Osteocyte (in vitro differentiated cells): ENCODE results near the gene JPH4. TPM values are rescaled to one million over a fixed set of nuclear protein-coding genes. Genes with fewer than 3 reads are reported as not detected.
A peak's percentile ranks its signal among the peaks of the same experiment; 100 is the strongest.

Source experiments
- DNase-seq: peaks from one replicate; pipeline ENCODE4 v3.0.0; 2021; ENCODE audit warnings: mixed read lengths; ENCODE audit not compliant: unreplicated experiment; ENCODE audit errors: extremely low spot score
- H3K27ac Mint-ChIP-seq: one replicate; pipeline ENCODE4 v1.8.0; 2021; ENCODE audit warnings: mild to moderate bottlenecking, mixed read lengths; ENCODE audit not compliant: unreplicated experiment
- H3K27me3 Mint-ChIP-seq: one replicate; pipeline ENCODE4 v1.8.0; 2021; ENCODE audit warnings: mixed read lengths; ENCODE audit not compliant: unreplicated experiment
- H3K36me3 Mint-ChIP-seq: one replicate; pipeline ENCODE4 v1.8.0; 2021; ENCODE audit warnings: mixed read lengths; ENCODE audit not compliant: unreplicated experiment
- H3K4me1 Mint-ChIP-seq: one replicate; pipeline ENCODE4 v1.8.0; 2021; ENCODE audit warnings: mixed read lengths; ENCODE audit not compliant: unreplicated experiment
- H3K4me3 Mint-ChIP-seq: one replicate; pipeline ENCODE4 v1.8.0; 2021; ENCODE audit warnings: mild to moderate bottlenecking, moderate library complexity, mixed read lengths; ENCODE audit not compliant: unreplicated experiment
- H3K9me3 Mint-ChIP-seq: one replicate; pipeline ENCODE4 v1.8.0; 2021; ENCODE audit warnings: mixed read lengths; ENCODE audit not compliant: unreplicated experiment
- CTCF ChIP-seq: fragments of 200-600 bp; sonication (generic); IDR thresholded peaks from 2 replicates; pipeline ENCODE4 v1.5.0; 2021; ENCODE audit warnings: antibody characterized with exemption, mild to moderate bottlenecking, moderate library complexity
- total RNA-seq: library from RNA; stranded (reverse); gene quantifications from 2 replicates; pipeline ENCODE4 v1.2.1, GENCODE V29; 2021

JPH4 gene
- total RNA-seq, 1 donor from 2014 or later = not detected

GRCh38 chr14:23603103-23603502 lies 24.5 kb upstream of the JPH4 start:
- no peak for TF ChIP-seq CTCF
- no peak overlapping the region for H3K27ac Mint-ChIP-seq
- H3K4me1 Mint-ChIP-seq = no peaks in the 10 kb centered on the region
- H3K36me3 Mint-ChIP-seq = no peaks in the 10 kb centered on the region
- peaks cover 4% of the 10 kb centered on the region for H3K27me3 Mint-ChIP-seq
- H3K4me3 Mint-ChIP-seq = no peak overlapping the region
- DNase-seq = no peak
- no peaks in the 10 kb centered on the region for H3K9me3 Mint-ChIP-seq

- Mint-ChIP-seq H3K27ac (no peak overlapping the region), H3K9me3 (no peaks in the 10 kb centered on the region), H3K4me1 (no peaks in the 10 kb centered on the region), H3K27me3 (peaks cover 8% of the 10 kb centered on the region), H3K4me3 (no peak overlapping the region), H3K36me3 (no peaks in the 10 kb centered on the region)
- no peak for TF ChIP-seq CTCF
- peak; percentile 63 for DNase-seq
Measured at GRCh38 chr14:23602181-23603095, 23.8 kb upstream of the JPH4 start.

DNA sequence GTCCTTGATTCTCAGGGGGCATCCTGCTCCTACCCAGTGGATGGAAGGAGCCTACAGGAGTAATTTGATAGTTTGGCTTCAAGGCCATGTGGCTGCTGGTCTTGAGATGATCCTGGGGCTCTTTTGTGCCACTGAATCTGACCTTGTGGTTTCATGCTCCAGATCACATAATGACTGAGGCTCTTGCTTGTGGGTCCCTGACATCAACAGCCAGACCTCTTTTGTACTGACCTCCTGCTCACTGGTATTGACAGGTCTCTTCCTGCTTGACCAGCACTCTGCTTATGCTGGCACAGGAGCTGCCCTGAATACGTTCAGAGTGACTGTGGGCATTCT lies 23.2 kb upstream of the JPH4 start:
- H3K27ac Mint-ChIP-seq = no peak overlapping the region
- no peaks in the 10 kb centered on the region for H3K4me1 Mint-ChIP-seq
- peak; percentile 38 for DNase-seq

GRCh38 chr14:23601424-23601823 lies 22.8 kb upstream of the JPH4 start:
- peaks cover 9% of the 10 kb centered on the region for H3K27me3 Mint-ChIP-seq
- no peaks in the 10 kb centered on the region for H3K4me1 Mint-ChIP-seq

More for the DNA sequence above, 23.2 kb upstream of the JPH4 start:
- no peak overlapping the region for H3K4me3 Mint-ChIP-seq
- TF ChIP-seq CTCF = no peak
- H3K27me3 Mint-ChIP-seq = peaks cover 11% of the 10 kb centered on the region
- no peaks in the 10 kb centered on the region for H3K36me3 Mint-ChIP-seq
- no peaks in the 10 kb centered on the region for H3K9me3 Mint-ChIP-seq

More at GRCh38 chr14:23601424-23601823, 22.8 kb upstream of the JPH4 start:
- no peaks in the 10 kb centered on the region for H3K36me3 Mint-ChIP-seq
- no peaks in the 10 kb centered on the region for H3K9me3 Mint-ChIP-seq
- DNase-seq = no peak
- TF ChIP-seq CTCF = no peak
- H3K4me3 Mint-ChIP-seq = no peak overlapping the region
- no peak overlapping the region for H3K27ac Mint-ChIP-seq
